B cell (primary cell): Measurements from ENCODE around the gene RMC1. TPM values are rescaled to one million over a fixed set of nuclear protein-coding genes. Genes with fewer than 3 reads are reported as not detected.

Experiments
- ATAC-seq: fragments of 200-7000 bp; cut with Tn5 transposase; one replicate; pipeline ENCODE4 v1.10.0; 2021; ENCODE audit warnings: low read depth, mild to moderate bottlenecking, moderate number of reproducible peaks, moderate library complexity
- CTCF ChIA-PET: fragments of 350-600 bp; sonication (Branson Sonifier 250); formaldehyde crosslinking; loops from one replicate; lab custom pipeline; 2021; ENCODE audit warnings: antibody characterized with exemption, inconsistent platforms; lab: Charles Lee
- POLR2A ChIA-PET: fragments of 350-600 bp; sonication (Branson Sonifier 250); formaldehyde crosslinking; loops from one replicate; lab custom pipeline; 2021; ENCODE audit warnings: antibody characterized with exemption; lab: Charles Lee
- DNase-seq: peaks from one replicate; pipeline ENCODE4 v3.0.0; 2013
- H2AFZ ChIP-seq: 2 replicates; pipeline ENCODE4 v1.6.1; 2012; ENCODE audit warnings: mild to moderate bottlenecking, low read depth, low read length; ENCODE audit not compliant: insufficient read depth, poor library complexity, severe bottlenecking
- H3K27ac ChIP-seq, 2 donors: 1 replicate in 1 of 2; 2 replicates in 1 of 2; pipeline ENCODE4 v1.5.1; 2012 to 2013; ENCODE audit warnings: low read length in 2 of 2, mild to moderate bottlenecking in 2 of 2, moderate library complexity in 1 of 2
- H3K27me3 ChIP-seq, 4 experiments: fragments of 200-600 bp in 1 of 4; sonication (generic) in 1 of 4; replicated peaks in 1 of 4; 1 replicate in 2 of 4; 2 replicates in 2 of 4; pipeline versions ENCODE4 v1.6.1 to v1.7.0; 2013 to 2016; ENCODE audit warnings: low read length in 3 of 4, mild to moderate bottlenecking in 2 of 4, mixed read lengths in 1 of 4, moderate library complexity in 1 of 4; ENCODE audit not compliant: insufficient read depth in 4 of 4, control insufficient read depth in 3 of 4; ENCODE audit errors: control extremely low read depth in 1 of 4
- H3K36me3 ChIP-seq, 2 experiments: replicated peaks in 1 of 2; 1 replicate in 1 of 2; 2 replicates in 1 of 2; pipeline versions ENCODE4 v1.6.1 to v1.7.1; 2013; ENCODE audit warnings: low read length in 1 of 2; ENCODE audit not compliant: insufficient read depth in 2 of 2, control insufficient read depth in 1 of 2; ENCODE audit errors: control extremely low read depth in 1 of 2, extremely low read depth in 1 of 2
- H3K4me1 ChIP-seq, 2 donors: fragments of 200-600 bp in 1 of 2; sonication (generic) in 1 of 2; 1 replicate in 1 of 2; 2 replicates in 1 of 2; pipeline versions ENCODE4 v1.5.1 to v1.6.1; 2013 to 2017; ENCODE audit warnings: low read length in 2 of 2; ENCODE audit not compliant: control insufficient read depth in 2 of 2, insufficient read depth in 2 of 2
- H3K4me2 ChIP-seq: replicated peaks from 2 replicates; pipeline ENCODE3; 2012; ENCODE audit warnings: mild to moderate bottlenecking, low read depth, low read length; ENCODE audit not compliant: poor library complexity, severe bottlenecking
- H3K4me3 ChIP-seq, 5 experiments: fragments of 200-600 bp in 1 of 5; sonication (generic) in 1 of 5; 1 replicate in 3 of 5; 2 replicates in 2 of 5; pipeline versions ENCODE4 v1.5.1 to v1.7.0; 2011 to 2016; ENCODE audit warnings: low read length in 4 of 5, mild to moderate bottlenecking in 4 of 5, low read depth in 2 of 5, control low read depth in 1 of 5, moderate library complexity in 1 of 5; ENCODE audit not compliant: insufficient read depth in 1 of 5; ENCODE audit errors: control extremely low read depth in 1 of 5, extremely low read depth in 1 of 5
- H3K79me2 ChIP-seq: fragments of 200-600 bp; sonication (generic); one replicate; pipeline ENCODE4 v1.6.0; 2016; ENCODE audit warnings: low read length; ENCODE audit not compliant: control insufficient read depth, insufficient read depth
- H3K9ac ChIP-seq: fragments of 200-600 bp; sonication (generic); 2 replicates; pipeline ENCODE4 v1.6.1; 2017; ENCODE audit warnings: mild to moderate bottlenecking, low read length, moderate library complexity
- H3K9me3 ChIP-seq, 3 donors: one replicate each; pipeline versions ENCODE4 v1.6.1 to v1.7.1; 2013; ENCODE audit warnings: low read length in 2 of 3; ENCODE audit not compliant: control insufficient read depth in 2 of 3, insufficient read depth in 1 of 3; ENCODE audit errors: control extremely low read depth in 1 of 3
- H4K20me1 ChIP-seq: 2 replicates; pipeline ENCODE4 v1.6.0; 2012; ENCODE audit warnings: mild to moderate bottlenecking, low read length; ENCODE audit not compliant: insufficient read depth, control insufficient read depth, poor library complexity, severe bottlenecking
- H3K27ac Mint-ChIP-seq: one replicate; pipeline ENCODE4 v1.8.0; 2021; ENCODE audit warnings: mixed read lengths
- H3K27me3 Mint-ChIP-seq: one replicate; pipeline ENCODE4 v1.8.0; 2021; ENCODE audit warnings: mixed read lengths
- H3K4me1 Mint-ChIP-seq: one replicate; pipeline ENCODE4 v1.8.0; 2021; ENCODE audit warnings: mixed read lengths
- H3K4me3 Mint-ChIP-seq: one replicate; pipeline ENCODE4 v1.8.0; 2021; ENCODE audit warnings: mixed read lengths
- H3K9me3 Mint-ChIP-seq: one replicate; pipeline ENCODE4 v1.8.0; 2022; ENCODE audit warnings: mixed read lengths; ENCODE audit not compliant: insufficient read depth
- EZH2 ChIP-seq: IDR thresholded peaks from 2 replicates; pipeline ENCODE4 v1.6.1; 2012; ENCODE audit warnings: borderline replicate concordance, low read depth, mild to moderate bottlenecking, moderate library complexity, low read length; ENCODE audit not compliant: insufficient read depth, poor library complexity, severe bottlenecking
- WGBS: methylation state at CpG from one replicate; pipeline ENCODE4 v1.1.5; 2013; ENCODE audit warnings: missing lambda C conversion rate; ENCODE audit not compliant: insufficient coverage; 5-methylcytosine and 5-hydroxymethylcytosine counted together
- intact Hi-C: fragments of 100-400 bp; cut with micrococcal nuclease; formaldehyde crosslinking; loops from one replicate; pipeline ENCODE4 v1.10.0; 2022
- polyA plus RNA-seq: library from polyadenylated mRNA; depleted of rRNA; stranded (reverse); fragments of >200 nt; gene quantifications from 2 replicates; pipeline ENCODE4 v1.2.3, GENCODE V29; 2012
- total RNA-seq, 2 donors: library from RNA; stranded (reverse); fragments of 120-200 nt in 1 of 2; gene quantifications; 1 replicate in 1 of 2; 2 replicates in 1 of 2; pipeline versions ENCODE4 v1.2.3 to v1.2.4, GENCODE V29; 2013 to 2022
- TF ChIP-seq, protein P1 (sequence below): fragments of 200-600 bp; IDR thresholded peaks from one replicate; pipeline ENCODE4 v1.8.0; 2022; ENCODE audit warnings: antibody characterized with exemption, mild to moderate bottlenecking

The RMC1 gene
- total and polyA plus RNA-seq, 2 donors (not counting 1 experiment from before 2014, with no cell fraction given) = 77.3 to 137 TPM

DNA sequence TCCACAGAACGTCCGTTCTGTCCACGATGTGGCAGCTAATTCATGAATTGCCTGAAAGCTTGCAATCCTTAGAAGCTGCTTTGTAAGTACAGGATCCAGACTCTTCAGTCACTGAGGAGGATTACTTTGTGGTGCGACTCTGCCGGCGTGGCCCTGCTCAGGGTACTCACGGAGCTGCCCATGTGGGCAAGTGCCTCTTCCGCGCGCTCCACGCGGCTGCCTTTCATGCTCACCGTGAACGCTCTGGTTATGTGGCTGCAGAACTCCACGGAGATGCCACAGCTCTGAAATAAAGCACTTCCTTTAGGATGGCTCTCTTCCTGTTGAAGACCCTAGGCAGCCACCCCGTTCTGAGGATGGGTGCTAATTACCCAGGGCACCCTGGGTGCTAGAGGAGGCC lies 31.0 kb downstream of the RMC1 start:
- H3K36me3 ChIP-seq = peaks cover 6 to 97% of the 10 kb centered on the region in 2 experiments
- no peaks in the 10 kb centered on the region for H3K79me2 ChIP-seq
- no peak overlapping the region for H3K4me2 ChIP-seq
- H3K4me3 Mint-ChIP-seq = no peak overlapping the region
- CTCF ChIA-PET = no interaction called here
- intact Hi-C loops = no loop called here
- no peaks in the 10 kb centered on the region for H3K27me3 ChIP-seq
- H3K27me3 Mint-ChIP-seq = no peaks in the 10 kb centered on the region
- no peak overlapping the region for H3K27ac ChIP-seq
- H3K4me1 Mint-ChIP-seq = peaks cover 7% of the 10 kb centered on the region
- POLR2A ChIA-PET = no interaction called here
- no peak for TF ChIP-seq EZH2
- TF ChIP-seq, protein P1, sequence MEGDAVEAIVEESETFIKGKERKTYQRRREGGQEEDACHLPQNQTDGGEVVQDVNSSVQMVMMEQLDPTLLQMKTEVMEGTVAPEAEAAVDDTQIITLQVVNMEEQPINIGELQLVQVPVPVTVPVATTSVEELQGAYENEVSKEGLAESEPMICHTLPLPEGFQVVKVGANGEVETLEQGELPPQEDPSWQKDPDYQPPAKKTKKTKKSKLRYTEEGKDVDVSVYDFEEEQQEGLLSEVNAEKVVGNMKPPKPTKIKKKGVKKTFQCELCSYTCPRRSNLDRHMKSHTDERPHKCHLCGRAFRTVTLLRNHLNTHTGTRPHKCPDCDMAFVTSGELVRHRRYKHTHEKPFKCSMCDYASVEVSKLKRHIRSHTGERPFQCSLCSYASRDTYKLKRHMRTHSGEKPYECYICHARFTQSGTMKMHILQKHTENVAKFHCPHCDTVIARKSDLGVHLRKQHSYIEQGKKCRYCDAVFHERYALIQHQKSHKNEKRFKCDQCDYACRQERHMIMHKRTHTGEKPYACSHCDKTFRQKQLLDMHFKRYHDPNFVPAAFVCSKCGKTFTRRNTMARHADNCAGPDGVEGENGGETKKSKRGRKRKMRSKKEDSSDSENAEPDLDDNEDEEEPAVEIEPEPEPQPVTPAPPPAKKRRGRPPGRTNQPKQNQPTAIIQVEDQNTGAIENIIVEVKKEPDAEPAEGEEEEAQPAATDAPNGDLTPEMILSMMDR = no peak
- H3K9ac ChIP-seq = no peak overlapping the region
- no peak overlapping the region for H3K27ac Mint-ChIP-seq
- no peaks in the 10 kb centered on the region for H4K20me1 ChIP-seq
- DNase-seq (no peak), ATAC-seq (no peak)
- no peak overlapping the region for H3K4me3 ChIP-seq
- WGBS = 99% methylated on average over 15 of the region's 16 CpGs
- H3K4me1 ChIP-seq = peaks cover 4 to 9% of the 10 kb centered on the region in 2 donors
- no peak overlapping the region for H2AFZ ChIP-seq
- H3K9me3 Mint-ChIP-seq = no peaks in the 10 kb centered on the region
- H3K9me3 ChIP-seq = no peaks in the 10 kb centered on the region

- DNase-seq (no peak), ATAC-seq (no peak)
- Mint-ChIP-seq H3K4me3 (no peak overlapping the region), H3K27me3 (no peaks in the 10 kb centered on the region), H3K4me1 (peaks cover 26% of the 10 kb centered on the region), H3K27ac (peak overlapping the region; percentile 26), H3K9me3 (no peaks in the 10 kb centered on the region)
- Histone ChIP-seq H4K20me1 (peaks cover 8% of the 10 kb centered on the region), H3K36me3 (peaks cover 6 to 85% of the 10 kb centered on the region in 2 experiments), H2AFZ (no peak overlapping the region), H3K4me2 (no peak overlapping the region), H3K27ac (no peak overlapping the region), H3K27me3 (no peaks in the 10 kb centered on the region), H3K9me3 (no peaks in the 10 kb centered on the region), H3K9ac (no peak overlapping the region), H3K4me1 (peaks cover 23 to 28% of the 10 kb centered on the region in 2 donors), H3K4me3 (no peak overlapping the region), H3K79me2 (no peaks in the 10 kb centered on the region)
- intact Hi-C loops = no loop called here
- TF ChIP-seq EZH2 = no peak
- TF ChIP-seq, protein P1 = no peak
- 98% methylated on average over 5 of the region's 5 CpGs for WGBS
- POLR2A ChIA-PET = no interaction called here
- CTCF ChIA-PET = no interaction called here
These were observed 32.9 kb downstream of the RMC1 start for GRCh38 chr18:23536204-23536603.
